Tibial nerve (tissue), 4 donors: Measurements from ENCODE around the gene UTF1. TPM values are rescaled to one million over a fixed set of nuclear protein-coding genes. Genes with fewer than 3 reads are reported as not detected.

ENCODE experiments used
- DNase-seq, 2 donors: peaks; one replicate each; pipeline ENCODE4 v3.0.0-alpha.2; 2019; ENCODE audit warnings: low spot score in 2 of 2
- H3K27ac ChIP-seq, 4 donors: fragments of 200-600 bp; sonication (generic) in 3 of 4; one replicate each; pipeline ENCODE4 v1.5.1; 2017 to 2019; ENCODE audit warnings: mild to moderate bottlenecking in 1 of 4
- H3K27me3 ChIP-seq, 2 donors: fragments of 200-600 bp; sonication (generic) in 1 of 2; one replicate each; pipeline versions ENCODE4 v1.5.1 to v1.6.0; 2017 to 2019
- H3K36me3 ChIP-seq, 3 donors: fragments of 200-600 bp; sonication (generic); one replicate each; pipeline ENCODE4 v1.5.1; 2018 to 2019
- H3K4me1 ChIP-seq, 4 donors: fragments of 200-600 bp; sonication (generic) in 3 of 4; one replicate each; pipeline ENCODE4 v1.5.1; 2017 to 2019
- H3K4me3 ChIP-seq, 4 donors: fragments of 200-600 bp; sonication (generic) in 3 of 4; one replicate each; pipeline ENCODE4 v1.5.1; 2017 to 2019; ENCODE audit warnings: mild to moderate bottlenecking in 1 of 4, moderate library complexity in 1 of 4
- H3K9me3 ChIP-seq, 4 donors: fragments of 200-600 bp; sonication (generic) in 3 of 4; one replicate each; pipeline ENCODE4 v1.5.1; 2017 to 2019
- EP300 ChIP-seq, 2 donors: sonication (generic); formaldehyde crosslinking; IDR thresholded peaks; one replicate each; pipeline ENCODE4 v1.6.1; 2017; ENCODE audit warnings: antibody characterized with exemption in 2 of 2, mild to moderate bottlenecking in 1 of 2
- POLR2A ChIP-seq, 2 donors: fragments of 450-650 bp; IDR thresholded peaks; one replicate each; pipeline ENCODE4 v1.6.1; 2017; ENCODE audit warnings: antibody characterized with exemption in 2 of 2, mild to moderate bottlenecking in 2 of 2, moderate library complexity in 2 of 2
- WGBS, 2 donors: methylation state at CpG; one replicate each; pipeline ENCODE4 v1.1.5; 2018; 5-methylcytosine and 5-hydroxymethylcytosine counted together
- total RNA-seq, 4 donors: library from RNA; depleted of rRNA; stranded (reverse); fragments of >200 nt; gene quantifications; one replicate each; pipeline ENCODE4 v1.1.0, GENCODE V29; 2016
- TF ChIP-seq, protein P1 (sequence below), 5 experiments: fragments of 200-600 bp in 3 of 5; fragments of 450-650 bp in 2 of 5; sonication (generic) in 3 of 5; IDR thresholded peaks; one replicate each; pipeline ENCODE4 v1.5.1; 2016 to 2019; ENCODE audit warnings: antibody characterized with exemption in 5 of 5, mild to moderate bottlenecking in 3 of 5, moderate library complexity in 2 of 5

The UTF1 gene
- total RNA-seq, 4 donors from 2014 or later = not detected

DNA sequence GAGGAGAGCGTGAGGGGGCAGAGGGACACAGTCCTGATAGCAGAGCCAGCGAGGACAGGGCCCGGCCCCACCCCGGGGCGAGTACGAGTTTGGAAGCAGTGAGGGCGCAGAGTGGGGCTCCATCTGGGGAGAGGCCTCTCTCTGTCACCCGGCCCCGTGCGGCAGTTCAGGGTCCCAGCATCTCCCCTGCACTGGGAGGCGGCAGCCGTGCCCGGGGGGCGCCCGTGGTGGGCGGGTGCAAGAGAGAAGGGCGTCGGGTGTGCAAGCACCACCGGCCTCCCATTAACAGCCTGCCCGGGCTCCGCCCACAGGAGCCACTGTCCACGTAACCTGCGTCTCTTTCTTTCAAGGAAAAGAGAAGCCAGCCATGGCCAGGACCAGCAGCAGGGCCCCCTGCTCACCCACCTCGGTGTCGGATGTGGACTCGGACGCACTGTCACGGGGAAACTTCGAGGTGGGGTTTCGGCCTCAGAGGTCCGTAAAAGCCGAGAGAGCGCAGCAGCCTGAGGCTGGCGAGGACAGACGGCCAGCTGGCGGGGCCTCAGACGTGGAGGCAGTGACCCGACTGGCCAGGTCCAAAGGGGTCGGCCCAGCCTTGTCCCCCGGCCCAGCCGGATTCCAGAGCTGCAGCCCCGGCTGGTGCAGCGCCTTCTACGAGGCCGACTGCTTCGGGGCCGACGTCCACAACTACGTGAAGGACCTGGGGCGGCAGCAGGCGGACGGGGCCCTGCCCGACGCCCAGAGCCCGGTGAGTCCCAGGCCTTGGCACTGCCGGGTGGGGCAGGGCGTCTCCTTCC, 28.7 kb upstream of the UTF1 start:
- no peak overlapping the region for H3K4me3 ChIP-seq
- H3K4me1 ChIP-seq = no peaks in the 10 kb centered on the region
- peaks cover 0 to 7% (median 0%) of the 10 kb centered on the region in 4 donors for H3K9me3 ChIP-seq
- H3K36me3 ChIP-seq = no peaks in the 10 kb centered on the region
- 89% methylated on average over 20 to 53 of the region's 57 CpGs for WGBS, 2 donors
- no peak overlapping the region for H3K27ac ChIP-seq
- TF ChIP-seq POLR2A (IDR thresholded peaks at IDR 0.05) (no peak), EP300 (IDR thresholded peaks at IDR 0.05) (no peak)
- TF ChIP-seq, protein P1, sequence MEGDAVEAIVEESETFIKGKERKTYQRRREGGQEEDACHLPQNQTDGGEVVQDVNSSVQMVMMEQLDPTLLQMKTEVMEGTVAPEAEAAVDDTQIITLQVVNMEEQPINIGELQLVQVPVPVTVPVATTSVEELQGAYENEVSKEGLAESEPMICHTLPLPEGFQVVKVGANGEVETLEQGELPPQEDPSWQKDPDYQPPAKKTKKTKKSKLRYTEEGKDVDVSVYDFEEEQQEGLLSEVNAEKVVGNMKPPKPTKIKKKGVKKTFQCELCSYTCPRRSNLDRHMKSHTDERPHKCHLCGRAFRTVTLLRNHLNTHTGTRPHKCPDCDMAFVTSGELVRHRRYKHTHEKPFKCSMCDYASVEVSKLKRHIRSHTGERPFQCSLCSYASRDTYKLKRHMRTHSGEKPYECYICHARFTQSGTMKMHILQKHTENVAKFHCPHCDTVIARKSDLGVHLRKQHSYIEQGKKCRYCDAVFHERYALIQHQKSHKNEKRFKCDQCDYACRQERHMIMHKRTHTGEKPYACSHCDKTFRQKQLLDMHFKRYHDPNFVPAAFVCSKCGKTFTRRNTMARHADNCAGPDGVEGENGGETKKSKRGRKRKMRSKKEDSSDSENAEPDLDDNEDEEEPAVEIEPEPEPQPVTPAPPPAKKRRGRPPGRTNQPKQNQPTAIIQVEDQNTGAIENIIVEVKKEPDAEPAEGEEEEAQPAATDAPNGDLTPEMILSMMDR (IDR thresholded peaks at IDR 0.05) = no peak
- no peaks in the 10 kb centered on the region for H3K27me3 ChIP-seq
- DNase-seq = no peak

DNA sequence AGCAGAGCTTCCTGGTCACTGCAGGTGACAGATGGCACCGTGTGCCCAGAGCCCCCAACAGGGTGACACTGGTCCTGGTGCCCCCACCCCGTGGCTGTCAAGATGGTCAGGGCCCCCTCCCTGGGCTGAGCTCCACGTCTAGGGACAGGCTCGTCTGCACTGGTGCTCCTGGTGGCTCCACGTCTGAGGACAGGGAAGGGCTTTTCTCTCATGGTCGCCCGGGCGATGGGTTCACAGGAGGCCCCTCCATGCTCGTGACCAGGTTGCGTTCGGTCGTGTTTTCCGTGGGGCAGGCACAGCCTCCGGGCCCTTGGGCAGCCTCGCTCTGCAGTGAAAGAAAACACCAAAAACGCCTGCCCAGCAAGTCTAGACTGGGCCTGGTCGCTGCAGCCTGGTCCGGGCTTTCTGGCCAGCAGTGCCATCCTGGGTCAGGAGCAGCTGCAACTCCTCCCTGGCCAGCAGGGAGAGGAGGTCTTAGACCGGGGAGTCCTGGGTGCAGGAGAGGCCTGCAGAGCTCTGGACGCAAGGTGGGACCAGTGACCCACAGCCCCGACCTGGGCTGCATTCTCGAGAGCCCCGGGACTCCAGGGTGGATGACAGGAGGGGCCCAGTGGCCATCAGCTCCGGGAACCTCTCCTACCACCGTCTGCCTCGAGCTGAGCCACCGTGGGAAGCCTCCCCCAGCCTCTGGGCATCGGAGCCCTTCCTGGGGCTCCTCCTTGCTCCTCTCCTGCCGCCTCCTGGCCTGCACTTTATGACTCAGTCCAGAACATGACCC, 27.9 kb upstream of the UTF1 start:
- no peaks in the 10 kb centered on the region for H3K36me3 ChIP-seq
- TF ChIP-seq EP300 (IDR thresholded peaks at IDR 0.05) = no peak
- TF ChIP-seq POLR2A (IDR thresholded peaks at IDR 0.05) = no peak
- TF ChIP-seq, protein P1 (IDR thresholded peaks at IDR 0.05) = no peak
- DNase-seq = no peak
- H3K4me1 ChIP-seq = no peaks in the 10 kb centered on the region
- 72 to 82% methylated on average over 15 to 25 of the region's 29 CpGs for WGBS, 2 donors
- no peak overlapping the region for H3K4me3 ChIP-seq
- no peak overlapping the region for H3K27ac ChIP-seq
- H3K9me3 ChIP-seq = peaks cover 0 to 4% (median 0%) of the 10 kb centered on the region in 4 donors
- H3K27me3 ChIP-seq = no peaks in the 10 kb centered on the region

DNA sequence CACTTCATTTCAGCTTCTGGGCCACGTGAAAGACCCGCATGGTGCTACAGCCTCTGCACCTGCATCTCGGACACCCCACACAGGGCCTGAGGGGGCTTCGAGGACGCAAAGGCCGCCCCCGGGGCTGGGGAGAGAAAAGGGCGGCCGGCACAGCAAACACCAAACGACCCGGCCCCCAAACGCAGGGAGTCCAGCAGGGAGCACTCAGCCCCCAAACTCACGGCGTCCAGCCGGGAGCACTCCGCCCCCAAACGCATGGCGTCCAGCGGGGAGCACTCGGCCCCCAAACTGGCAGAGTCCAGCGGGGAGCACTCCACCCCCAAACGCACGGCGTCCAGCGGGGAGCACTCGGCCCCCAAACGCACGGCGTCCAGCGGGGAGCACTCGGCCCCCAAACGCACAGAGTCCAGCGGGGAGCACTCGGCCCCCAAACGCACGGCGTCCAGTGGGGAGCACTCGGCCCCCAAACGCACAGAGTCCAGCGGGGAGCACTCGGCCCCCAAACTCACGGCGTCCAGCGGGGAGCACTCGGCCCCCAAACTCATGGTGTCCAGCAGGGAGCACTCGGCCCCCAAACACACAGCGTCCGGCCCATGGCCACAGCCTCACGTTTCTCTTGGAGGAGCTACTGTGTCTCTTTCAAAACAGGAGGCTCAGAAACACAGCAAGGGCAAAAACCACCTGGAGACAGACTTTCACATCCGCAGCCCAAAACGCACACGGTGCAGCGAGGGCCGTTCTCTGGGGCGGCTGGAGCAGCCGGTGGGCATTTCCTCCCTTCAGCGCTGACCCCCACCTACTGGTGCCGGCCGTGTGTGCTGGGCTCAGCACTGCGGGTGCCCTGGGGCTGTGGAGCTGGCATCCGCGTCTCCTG, 27.0 kb upstream of the UTF1 start:
- no peaks in the 10 kb centered on the region for H3K36me3 ChIP-seq
- no peaks in the 10 kb centered on the region for H3K4me1 ChIP-seq
- H3K4me3 ChIP-seq = no peak overlapping the region
- WGBS, 2 donors = 77 to 85% methylated on average over 47 to 55 of the region's 62 CpGs
- no peak for DNase-seq
- no peaks in the 10 kb centered on the region for H3K27me3 ChIP-seq
- TF ChIP-seq, protein P1 (IDR thresholded peaks at IDR 0.05) = no peak
- TF ChIP-seq POLR2A (IDR thresholded peaks at IDR 0.05) (no peak), EP300 (IDR thresholded peaks at IDR 0.05) (no peak)
- no peaks in the 10 kb centered on the region for H3K9me3 ChIP-seq
- no peak overlapping the region for H3K27ac ChIP-seq

DNA sequence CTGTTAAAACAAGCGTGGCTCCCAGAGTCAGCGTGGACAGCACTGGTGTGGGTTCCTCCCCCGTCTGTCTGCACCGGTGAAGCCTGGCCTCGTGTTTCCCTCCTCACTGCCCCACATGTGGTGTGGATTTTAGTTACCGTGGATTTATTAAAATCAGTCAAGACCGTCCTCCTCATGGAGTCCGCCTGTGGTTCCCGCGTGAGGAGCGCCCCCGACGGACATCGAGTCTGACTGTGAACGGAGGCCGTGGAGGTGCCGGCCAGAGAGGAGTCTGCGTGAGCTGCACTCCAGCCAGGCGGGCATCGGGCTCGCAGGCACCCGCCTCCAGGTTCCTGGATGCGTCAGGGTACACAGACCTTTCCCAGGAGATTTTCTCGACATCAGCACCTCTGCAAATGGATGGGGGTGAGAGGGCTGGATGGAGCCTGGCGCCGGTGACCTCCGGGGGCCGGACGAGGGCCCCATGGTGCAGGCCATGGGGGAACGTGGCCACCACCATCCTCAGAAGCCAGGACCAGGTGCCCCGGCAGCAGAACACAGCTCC, 26.3 kb upstream of the UTF1 start:
- Histone ChIP-seq H3K27me3 (no peaks in the 10 kb centered on the region), H3K27ac (no peak overlapping the region), H3K36me3 (no peaks in the 10 kb centered on the region), H3K4me1 (no peaks in the 10 kb centered on the region), H3K4me3 (no peak overlapping the region), H3K9me3 (no peaks in the 10 kb centered on the region)
- DNase-seq = no peak
- no peak for TF ChIP-seq EP300 (IDR thresholded peaks at IDR 0.05)
- TF ChIP-seq, protein P1 (IDR thresholded peaks at IDR 0.05) = no peak
- no peak for TF ChIP-seq POLR2A (IDR thresholded peaks at IDR 0.05)
- 79% methylated on average over 25 to 28 of the region's 31 CpGs for WGBS, 2 donors
